ENCODE measurements around the gene NR3C1.
"Not testable (repeated sequence)": the region's sequence is repeated elsewhere in the genome, so short reads cannot be mapped to it uniquely, and the experiment has no call there.

NR3C1 gene

GRCh38 chr5:143337946-143338345 lies 65.5 kb downstream of the NR3C1 start:
- TF ChIP-seq, protein P1, sequence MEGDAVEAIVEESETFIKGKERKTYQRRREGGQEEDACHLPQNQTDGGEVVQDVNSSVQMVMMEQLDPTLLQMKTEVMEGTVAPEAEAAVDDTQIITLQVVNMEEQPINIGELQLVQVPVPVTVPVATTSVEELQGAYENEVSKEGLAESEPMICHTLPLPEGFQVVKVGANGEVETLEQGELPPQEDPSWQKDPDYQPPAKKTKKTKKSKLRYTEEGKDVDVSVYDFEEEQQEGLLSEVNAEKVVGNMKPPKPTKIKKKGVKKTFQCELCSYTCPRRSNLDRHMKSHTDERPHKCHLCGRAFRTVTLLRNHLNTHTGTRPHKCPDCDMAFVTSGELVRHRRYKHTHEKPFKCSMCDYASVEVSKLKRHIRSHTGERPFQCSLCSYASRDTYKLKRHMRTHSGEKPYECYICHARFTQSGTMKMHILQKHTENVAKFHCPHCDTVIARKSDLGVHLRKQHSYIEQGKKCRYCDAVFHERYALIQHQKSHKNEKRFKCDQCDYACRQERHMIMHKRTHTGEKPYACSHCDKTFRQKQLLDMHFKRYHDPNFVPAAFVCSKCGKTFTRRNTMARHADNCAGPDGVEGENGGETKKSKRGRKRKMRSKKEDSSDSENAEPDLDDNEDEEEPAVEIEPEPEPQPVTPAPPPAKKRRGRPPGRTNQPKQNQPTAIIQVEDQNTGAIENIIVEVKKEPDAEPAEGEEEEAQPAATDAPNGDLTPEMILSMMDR (IDR thresholded peaks at IDR 0.05; ENCODE audit: insufficient read depth, missing control alignments), result no peak
- FAIRE-seq (no peak), DNase-seq (ENCODE audit: insufficient read length, low spot score) (no peak)

- TF ChIP-seq, protein P1 (IDR thresholded peaks at IDR 0.05; ENCODE audit: insufficient read depth, missing control alignments), result no peak
- FAIRE-seq (no peak), DNase-seq (ENCODE audit: insufficient read length, low spot score) (no peak)
Measured at GRCh38 chr5:143336485-143336884, 67.0 kb downstream of the NR3C1 start.

- TF ChIP-seq, protein P1 (IDR thresholded peaks at IDR 0.05; ENCODE audit: insufficient read depth, missing control alignments), result no peak
- DNase-seq (ENCODE audit: insufficient read length, low spot score) (no peak), FAIRE-seq (no peak)
Measured at GRCh38 chr5:143334903-143335302, 68.6 kb downstream of the NR3C1 start.

DNA sequence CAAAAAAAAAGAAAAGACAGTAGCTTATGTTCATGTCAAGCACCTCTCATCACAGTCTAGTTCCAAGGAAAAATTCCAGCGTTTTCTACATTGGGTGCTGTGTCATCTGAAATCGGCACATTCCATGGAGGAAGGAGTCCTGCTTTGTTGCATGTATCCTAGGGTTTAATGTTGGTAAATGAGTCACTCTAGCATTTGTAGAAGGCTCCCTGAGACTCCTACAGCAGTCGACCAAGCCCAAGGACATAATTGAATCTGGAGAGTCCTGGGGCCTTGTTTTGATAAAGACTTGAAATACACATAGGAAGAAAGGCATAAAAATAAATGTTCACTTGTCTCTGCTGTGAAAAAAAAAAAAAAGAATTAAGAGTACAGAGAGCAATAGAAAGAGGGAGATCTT lies 69.1 kb downstream of the NR3C1 start:
- DNase-seq (ENCODE audit: insufficient read length, low spot score); FAIRE-seq: not testable (repeated sequence)

DNA sequence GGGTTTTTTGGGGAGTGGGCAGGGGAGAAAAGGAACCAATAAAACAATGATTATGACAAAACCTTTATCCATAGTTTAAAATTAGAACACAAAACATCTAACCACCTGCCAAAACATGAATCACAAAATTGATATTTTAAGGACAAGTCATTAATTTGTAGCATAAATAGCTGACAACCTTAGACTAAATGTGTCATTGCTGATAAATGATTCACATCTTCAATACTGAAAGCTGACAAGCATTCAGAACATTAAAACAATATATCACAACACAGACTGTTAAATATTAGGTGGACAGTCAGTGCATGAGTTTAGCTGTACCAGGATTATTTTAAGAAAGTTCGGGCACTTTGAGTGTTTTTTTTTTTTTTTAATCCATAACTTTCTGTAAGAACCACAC lies 71.5 kb downstream of the NR3C1 start:
- DNase-seq (ENCODE audit: insufficient read length, low spot score) (no peak), FAIRE-seq (no peak)
- TF ChIP-seq, protein P1 (IDR thresholded peaks at IDR 0.05; ENCODE audit: insufficient read depth, missing control alignments), result no peak

GRCh38 chr5:143329843-143330242 lies 73.6 kb downstream of the NR3C1 start:
- DNase-seq (ENCODE audit: insufficient read length, low spot score) (no peak), FAIRE-seq (no peak)
- TF ChIP-seq, protein P1 (IDR thresholded peaks at IDR 0.05; ENCODE audit: insufficient read depth, missing control alignments), result no peak

- DNase-seq (ENCODE audit: insufficient read length, low spot score) (no peak), FAIRE-seq (no peak)
- TF ChIP-seq, protein P1 (IDR thresholded peaks at IDR 0.05; ENCODE audit: insufficient read depth, missing control alignments), result no peak
Measured at GRCh38 chr5:143328589-143329220, 74.8 kb downstream of the NR3C1 start.

- FAIRE-seq; DNase-seq (ENCODE audit: insufficient read length, low spot score): not testable (repeated sequence)
Measured at GRCh38 chr5:143325086-143325485, 78.4 kb downstream of the NR3C1 start.

- not testable (repeated sequence) for FAIRE-seq
Measured at GRCh38 chr5:143322931-143323630, 80.4 kb downstream of the NR3C1 start.

More at GRCh38 chr5:143322931-143323630, 80.4 kb downstream of the NR3C1 start:
- DNase-seq (ENCODE audit: insufficient read length, low spot score), result not testable (repeated sequence)

Measured in D721Med (cell line).